ENCODE results near the gene KCNK7.
A peak's percentile ranks its signal among the peaks of the same experiment; 100 is the strongest.

The KCNK7 gene

GRCh38 chr11:65611028-65611757 lies 15.6 kb upstream of the KCNK7 start:
- DNase-seq (ENCODE audit: low spot score) = no peak

GRCh38 chr11:65610404-65610803 lies 14.8 kb upstream of the KCNK7 start:
- no peak for DNase-seq (ENCODE audit: low spot score)

- DNase-seq (ENCODE audit: low spot score) = no peak
Observed at GRCh38 chr11:65609665-65610064, 14.1 kb upstream of the KCNK7 start.

- DNase-seq (ENCODE audit: low spot score) = no peak
Observed at GRCh38 chr11:65609229-65609628, 13.6 kb upstream of the KCNK7 start.

- no peak for DNase-seq (ENCODE audit: low spot score)
Observed at GRCh38 chr11:65607614-65608426, 12.2 kb upstream of the KCNK7 start.

GRCh38 chr11:65606876-65607613 lies 11.4 kb upstream of the KCNK7 start:
- peak; percentile 99 for DNase-seq (ENCODE audit: low spot score)

- no peak for DNase-seq (ENCODE audit: low spot score)
Observed at GRCh38 chr11:65604258-65604657, 8.7 kb upstream of the KCNK7 start.

- DNase-seq (ENCODE audit: low spot score) = no peak
Observed at GRCh38 chr11:65599955-65600246, 4.3 kb upstream of the KCNK7 start.

- no peak for DNase-seq (ENCODE audit: low spot score)
Observed at GRCh38 chr11:65599216-65599954, 3.8 kb upstream of the KCNK7 start.

GRCh38 chr11:65598258-65598699 lies 2.7 kb upstream of the KCNK7 start:
- DNase-seq (ENCODE audit: low spot score) = no peak

- no peak for DNase-seq (ENCODE audit: low spot score)
Observed at GRCh38 chr11:65596520-65596919, 920 bp upstream of the KCNK7 start.

- no peak for DNase-seq (ENCODE audit: low spot score)
Observed at GRCh38 chr11:65595131-65595530, 469 bp downstream of the KCNK7 start.

- peak; percentile 83 for DNase-seq (ENCODE audit: low spot score)
Observed at GRCh38 chr11:65593518-65594414, 1.8 kb downstream of the KCNK7 start.

- no peak for DNase-seq (ENCODE audit: low spot score)
Observed at GRCh38 chr11:65592858-65593517, 2.6 kb downstream of the KCNK7 start.

- DNase-seq (ENCODE audit: low spot score) = peak; percentile 80
Observed at GRCh38 chr11:65591939-65592857, 3.4 kb downstream of the KCNK7 start.

GRCh38 chr11:65590240-65590738 lies 5.3 kb downstream of the KCNK7 start:
- no peak for DNase-seq (ENCODE audit: low spot score)

GRCh38 chr11:65589444-65590239 lies 6.0 kb downstream of the KCNK7 start:
- DNase-seq (ENCODE audit: low spot score) = no peak

Data from iPS-NIHi11 (cell line).